A673 (cell line): ENCODE data around the gene SDS. TPM values are rescaled to one million over a fixed set of nuclear protein-coding genes. Genes with fewer than 3 reads are reported as not detected.

ENCODE experiments used
- BruUV-seq: library from RNA; stranded (reverse); fragments of 400-500 nt; replicated peaks from 2 replicates; lab custom pipeline; 2021; lab: Mats Ljungman, UMichigan
- CTCF ChIA-PET: fragments of 300-600 bp; sonication (Branson Sonifier 250); formaldehyde crosslinking; loops from one replicate; lab custom pipeline; 2022; ENCODE audit warnings: antibody characterized with exemption; lab: Charles Lee
- POLR2A ChIA-PET: fragments of 300-600 bp; sonication (Branson Sonifier 250); formaldehyde crosslinking; loops from one replicate; lab custom pipeline; 2022; ENCODE audit warnings: antibody characterized with exemption; ENCODE audit not compliant: low non-redundant PET; lab: Charles Lee
- DNase-seq: peaks from one replicate; pipeline ENCODE4 v3.0.0-alpha.2; 2015; ENCODE audit warnings: low spot score
- H3K27ac ChIP-seq: fragments of 200-600 bp; sonication (generic); 2 replicates; pipeline ENCODE4 v1.5.1; 2016; ENCODE audit warnings: mixed run types, low read depth, mild to moderate bottlenecking, mixed read lengths, antibody characterized with exemption, low read length; ENCODE audit not compliant: poor library complexity, severe bottlenecking
- H3K27me3 ChIP-seq: fragments of 200-600 bp; sonication (generic); replicated peaks from 2 replicates; pipeline ENCODE4 v1.6.1; 2017; ENCODE audit warnings: mixed run types, low read depth, mild to moderate bottlenecking, mixed read lengths, antibody characterized with exemption, low read length; ENCODE audit not compliant: insufficient read depth, poor library complexity
- H3K36me3 ChIP-seq: fragments of 200-600 bp; sonication (generic); 2 replicates; pipeline ENCODE4 v1.6.1; 2016; ENCODE audit warnings: mixed run types, mild to moderate bottlenecking, mixed read lengths, antibody characterized with exemption, low read length; ENCODE audit not compliant: insufficient read depth, poor library complexity, severe bottlenecking
- H3K4me1 ChIP-seq: fragments of 200-600 bp; sonication (generic); 2 replicates; pipeline ENCODE4 v1.6.1; 2017; ENCODE audit warnings: mixed run types, mild to moderate bottlenecking, mixed read lengths, antibody characterized with exemption, low read length; ENCODE audit not compliant: insufficient read depth, poor library complexity, severe bottlenecking
- H3K4me3 ChIP-seq: fragments of 200-600 bp; sonication (generic); 2 replicates; pipeline ENCODE4 v1.5.1; 2016; ENCODE audit warnings: low read depth, mixed run types, mild to moderate bottlenecking, mixed read lengths, low read length; ENCODE audit not compliant: poor library complexity, severe bottlenecking
- H3K9me3 ChIP-seq: fragments of 200-600 bp; sonication (generic); 2 replicates; pipeline ENCODE4 v1.6.1; 2016; ENCODE audit warnings: mixed run types, low read depth, mild to moderate bottlenecking, mixed read lengths, antibody characterized with exemption, low read length; ENCODE audit not compliant: poor library complexity, severe bottlenecking
- CTCF ChIP-seq: fragments of 300-800, 200-600 bp; sonication (generic); conservative IDR thresholded peaks from 2 replicates; pipeline ENCODE4 v1.5.1; 2017; ENCODE audit warnings: low read depth, mild to moderate bottlenecking, antibody characterized with exemption, low read length, moderate library complexity, mixed read lengths
- EZH2 ChIP-seq: fragments of 200-600 bp; sonication (generic); IDR thresholded peaks from 2 replicates; pipeline ENCODE4 v1.6.1; 2017; ENCODE audit warnings: borderline replicate concordance, low read depth, mild to moderate bottlenecking, mixed read lengths, antibody characterized with exemption, low read length; ENCODE audit not compliant: poor library complexity, severe bottlenecking
- intact Hi-C: fragments of 100-400 bp; cut with micrococcal nuclease; formaldehyde crosslinking; loops from one replicate; pipeline ENCODE4 v1.10.0; 2022; ENCODE audit not compliant: unreplicated experiment
- total RNA-seq: library from RNA; stranded (reverse); gene quantifications from 2 replicates; pipeline ENCODE4 v1.2.3, GENCODE V29; 2021

SDS gene
- total RNA-seq, 1 experiment from 2014 or later, result not detected

GRCh38 chr12:113348849-113349536 is 54.7 kb downstream of the SDS start:
- POLR2A ChIA-PET, result no interaction called here
- TF ChIP-seq EZH2, result no peak
- no peak for TF ChIP-seq CTCF
- Histone ChIP-seq H3K9me3 (no peaks in the 10 kb centered on the region), H3K4me3 (no peak overlapping the region), H3K27ac (no peak overlapping the region), H3K36me3 (no peaks in the 10 kb centered on the region), H3K4me1 (no peaks in the 10 kb centered on the region), H3K27me3 (no peaks in the 10 kb centered on the region)
- CTCF ChIA-PET, result no interaction called here
- BruUV-seq, result no TSS peak
- intact Hi-C loops, result no loop called here
- no peak for DNase-seq

GRCh38 chr12:113347892-113348291 is 55.8 kb downstream of the SDS start:
- CTCF ChIA-PET, result no interaction called here
- intact Hi-C loops, result no loop called here
- POLR2A ChIA-PET, result no interaction called here

GRCh38 chr12:113347107-113347506 is 56.6 kb downstream of the SDS start:
- H3K4me3 ChIP-seq, result no peak overlapping the region
- ChIA-PET CTCF (no interaction called here), POLR2A (no interaction called here)
- H3K36me3 ChIP-seq, result no peaks in the 10 kb centered on the region
- H3K27me3 ChIP-seq, result no peaks in the 10 kb centered on the region
- intact Hi-C loops, result no loop called here
- no TSS peak for BruUV-seq
- H3K27ac ChIP-seq, result no peak overlapping the region
- no peak for TF ChIP-seq CTCF
- no peak for TF ChIP-seq EZH2
- no peaks in the 10 kb centered on the region for H3K4me1 ChIP-seq
- no peak for DNase-seq
- no peaks in the 10 kb centered on the region for H3K9me3 ChIP-seq

More at GRCh38 chr12:113347892-113348291, 55.8 kb downstream of the SDS start:
- H3K9me3 ChIP-seq, result no peaks in the 10 kb centered on the region
- H3K27me3 ChIP-seq, result no peaks in the 10 kb centered on the region
- H3K36me3 ChIP-seq, result no peaks in the 10 kb centered on the region
- no TSS peak for BruUV-seq
- DNase-seq, result no peak
- TF ChIP-seq CTCF (no peak), EZH2 (no peak)
- H3K27ac ChIP-seq, result no peak overlapping the region
- no peaks in the 10 kb centered on the region for H3K4me1 ChIP-seq
- H3K4me3 ChIP-seq, result no peak overlapping the region
